Lung (tissue), 16 donors: ENCODE results near the gene CCDC57. TPM values are rescaled to one million over a fixed set of nuclear protein-coding genes. Genes with fewer than 3 reads are reported as not detected.
"Not testable (repeated sequence)": the region's sequence is repeated elsewhere in the genome, so short reads cannot be mapped to it uniquely, and the experiment has no call there.

Experiments
- ATAC-seq: fragments of 200-7000 bp; cut with Tn5 transposase; one replicate; pipeline ENCODE4 v1.9.1; 2020; ENCODE audit warnings: moderate number of reproducible peaks; ENCODE audit not compliant: insufficient read depth, low FRiP score
- DNase-seq, 3 donors: peaks; one replicate each; pipeline ENCODE4 v3.0.0-alpha.2; 2013 to 2017
- H3K27ac ChIP-seq, 2 donors: one replicate each; pipeline ENCODE4 v1.5.1; 2013; ENCODE audit warnings: mild to moderate bottlenecking in 2 of 2, moderate library complexity in 2 of 2, control low read depth in 1 of 2, inconsistent platforms in 1 of 2, low read depth in 1 of 2, low read length in 1 of 2
- H3K27me3 ChIP-seq, 3 donors: one replicate each; pipeline ENCODE4 v1.5.1; 2013; ENCODE audit warnings: low read length in 2 of 3; ENCODE audit not compliant: control insufficient read depth in 3 of 3, insufficient read depth in 3 of 3
- H3K36me3 ChIP-seq, 4 donors: one replicate each; pipeline ENCODE4 v1.5.1; 2013; ENCODE audit warnings: low read length in 4 of 4, mild to moderate bottlenecking in 1 of 4, moderate library complexity in 1 of 4; ENCODE audit not compliant: control insufficient read depth in 4 of 4, insufficient read depth in 4 of 4
- H3K4me1 ChIP-seq, 5 donors: one replicate each; pipeline ENCODE4 v1.5.1; 2013; ENCODE audit warnings: low read length in 5 of 5, mild to moderate bottlenecking in 2 of 5, moderate library complexity in 1 of 5; ENCODE audit not compliant: control insufficient read depth in 5 of 5, insufficient read depth in 5 of 5
- H3K4me3 ChIP-seq: one replicate; pipeline ENCODE4 v1.5.1; 2013; ENCODE audit warnings: mild to moderate bottlenecking, control low read depth, moderate library complexity
- H3K9ac ChIP-seq, 2 donors: one replicate each; pipeline ENCODE4 v1.5.1; 2013; ENCODE audit warnings: low read length in 2 of 2, control low read depth in 1 of 2; ENCODE audit not compliant: insufficient read depth in 1 of 2
- H3K9me3 ChIP-seq, 4 donors: one replicate each; pipeline ENCODE4 v1.5.1; 2013; ENCODE audit warnings: low read length in 3 of 4, mild to moderate bottlenecking in 1 of 4, moderate library complexity in 1 of 4; ENCODE audit not compliant: control insufficient read depth in 4 of 4, insufficient read depth in 3 of 4
- WGBS, 2 donors: extraction: QIAGEN DNeasy Blood & Tissue Kit; methylation state at CpG; one replicate each; pipeline ENCODE4 v1.1.7; 2013; 5-methylcytosine and 5-hydroxymethylcytosine counted together
- long read RNA-seq, 5 donors: transcript quantifications; one replicate each; lab custom pipeline, GENCODE V29; 2026
- polyA plus RNA-seq, 2 donors: library from polyadenylated mRNA; stranded (reverse); fragments of 200-250 nt; gene quantifications; one replicate each; pipeline ENCODE4 v1.2.1, GENCODE V29; 2013
- total RNA-seq, 2 donors: library from RNA; depleted of rRNA in 1 of 2; stranded (reverse); fragments of >200 nt in 1 of 2; gene quantifications; one replicate each; pipeline ENCODE4 v1.2.1, GENCODE V29; 2014 to 2021
- TF ChIP-seq, protein P1 (sequence below): IDR thresholded peaks from 2 replicates; pipeline ENCODE4 v1.5.1; 2012; ENCODE audit warnings: mild to moderate bottlenecking; ENCODE audit errors: control extremely low read depth, extremely low read depth
- donor health status: control.
- donor health status: control.
- donor health status: Bipolar disorder and iron deficiency.
- donor health status: healthy.
- donor health status: DM: yes; HTN: yes; CAD: no.

Gene CCDC57
- 10 to 100 TPM; 33.2 to 89.4 TPM for total RNA-seq
- polyA plus RNA-seq = 100 to 1,000 TPM in 1 of 2 donors, 10 to 100 TPM in 1; 60.4 to 128 TPM
- long read RNA-seq, donor 1, partial matches to known transcripts = 0 of 1 reads
- long read RNA-seq, donor 1, other reads (novel, unspliced or antisense) = 0 of 1 reads
- long read RNA-seq, donor 2, partial matches to known transcripts = 0 of 2 reads
- long read RNA-seq, donor 2, other reads (novel, unspliced or antisense) = 0 of 2 reads
- long read RNA-seq, donor 3, partial matches to known transcripts = 0 of 2 reads
- long read RNA-seq, donor 3, other reads (novel, unspliced or antisense) = 0 of 2 reads
- long read RNA-seq, donor 4, partial matches to known transcripts = 0 of 1 reads
- long read RNA-seq, donor 4, other reads (novel, unspliced or antisense) = 0 of 1 reads
- long read RNA-seq, donor 5, partial matches to known transcripts = 6 of 8 reads
- long read RNA-seq, donor 5, other reads (novel, unspliced or antisense) = 0 of 8 reads

- Histone ChIP-seq H3K9me3 (no peaks in the 10 kb centered on the region), H3K4me1 (peaks cover 0 to 21% (median 4%) of the 10 kb centered on the region in 5 donors), H3K27me3 (no peaks in the 10 kb centered on the region), H3K4me3 (peak within 1 kb of the TSS; percentile 86), H3K27ac (peak within 1 kb of the TSS; percentile 71 to 83), H3K36me3 (peaks cover 0 to under 1% (median 0%) of the 10 kb centered on the region in 4 donors), H3K9ac (peak within 1 kb of the TSS in 1 of 2 donors; percentile 32)
- WGBS, 2 donors = 0 to 1% methylated on average over 93 to 116 of the region's 116 CpGs
- peak; percentile 91 for ATAC-seq
- TF ChIP-seq, protein P1, sequence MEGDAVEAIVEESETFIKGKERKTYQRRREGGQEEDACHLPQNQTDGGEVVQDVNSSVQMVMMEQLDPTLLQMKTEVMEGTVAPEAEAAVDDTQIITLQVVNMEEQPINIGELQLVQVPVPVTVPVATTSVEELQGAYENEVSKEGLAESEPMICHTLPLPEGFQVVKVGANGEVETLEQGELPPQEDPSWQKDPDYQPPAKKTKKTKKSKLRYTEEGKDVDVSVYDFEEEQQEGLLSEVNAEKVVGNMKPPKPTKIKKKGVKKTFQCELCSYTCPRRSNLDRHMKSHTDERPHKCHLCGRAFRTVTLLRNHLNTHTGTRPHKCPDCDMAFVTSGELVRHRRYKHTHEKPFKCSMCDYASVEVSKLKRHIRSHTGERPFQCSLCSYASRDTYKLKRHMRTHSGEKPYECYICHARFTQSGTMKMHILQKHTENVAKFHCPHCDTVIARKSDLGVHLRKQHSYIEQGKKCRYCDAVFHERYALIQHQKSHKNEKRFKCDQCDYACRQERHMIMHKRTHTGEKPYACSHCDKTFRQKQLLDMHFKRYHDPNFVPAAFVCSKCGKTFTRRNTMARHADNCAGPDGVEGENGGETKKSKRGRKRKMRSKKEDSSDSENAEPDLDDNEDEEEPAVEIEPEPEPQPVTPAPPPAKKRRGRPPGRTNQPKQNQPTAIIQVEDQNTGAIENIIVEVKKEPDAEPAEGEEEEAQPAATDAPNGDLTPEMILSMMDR = no peak
- DNase-seq = peak; percentile 79 to 86 (median 84)
Measured at GRCh38 chr17:82212331-82213250, at the start of gene CCDC57. Gene CCDC57, minus strand, starts transcription at chr17:82212842. Its CDS starts 10,898 bp downstream, at chr17:82201944.

DNA sequence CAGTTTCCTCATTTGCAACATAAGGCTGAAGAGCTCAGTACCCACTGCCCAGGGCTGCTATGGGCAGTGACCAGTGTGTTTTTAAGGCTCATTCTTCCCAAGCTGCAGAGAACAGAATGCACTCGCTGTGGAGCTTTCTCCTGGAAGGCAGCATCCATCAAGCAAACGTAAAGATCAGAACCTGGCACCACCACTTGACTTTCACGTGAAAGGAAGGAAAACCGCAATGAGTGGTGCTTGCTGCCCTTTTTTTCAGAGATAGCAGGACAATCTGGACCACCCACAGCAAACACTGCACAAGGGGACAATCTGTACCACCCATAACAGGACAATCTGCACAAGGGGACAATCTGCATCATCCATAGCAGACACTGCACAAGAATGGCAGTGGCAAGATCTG is 49.7 kb upstream of the CCDC57 start:
- H3K9ac ChIP-seq = no peak overlapping the region
- ATAC-seq (no peak), DNase-seq (no peak)
- H3K9me3 ChIP-seq = no peaks in the 10 kb centered on the region
- no peaks in the 10 kb centered on the region for H3K27me3 ChIP-seq
- H3K4me1 ChIP-seq = peaks cover 0 to 8% (median 2%) of the 10 kb centered on the region in 5 donors
- peaks cover 31 to 72% (median 52%) of the 10 kb centered on the region in 4 donors for H3K36me3 ChIP-seq
- no peak overlapping the region for H3K27ac ChIP-seq
- H3K4me3 ChIP-seq = no peak overlapping the region
- 66 to 85% methylated on average over 4 of the region's 4 CpGs for WGBS, 2 donors
- TF ChIP-seq, protein P1 = no peak

DNA sequence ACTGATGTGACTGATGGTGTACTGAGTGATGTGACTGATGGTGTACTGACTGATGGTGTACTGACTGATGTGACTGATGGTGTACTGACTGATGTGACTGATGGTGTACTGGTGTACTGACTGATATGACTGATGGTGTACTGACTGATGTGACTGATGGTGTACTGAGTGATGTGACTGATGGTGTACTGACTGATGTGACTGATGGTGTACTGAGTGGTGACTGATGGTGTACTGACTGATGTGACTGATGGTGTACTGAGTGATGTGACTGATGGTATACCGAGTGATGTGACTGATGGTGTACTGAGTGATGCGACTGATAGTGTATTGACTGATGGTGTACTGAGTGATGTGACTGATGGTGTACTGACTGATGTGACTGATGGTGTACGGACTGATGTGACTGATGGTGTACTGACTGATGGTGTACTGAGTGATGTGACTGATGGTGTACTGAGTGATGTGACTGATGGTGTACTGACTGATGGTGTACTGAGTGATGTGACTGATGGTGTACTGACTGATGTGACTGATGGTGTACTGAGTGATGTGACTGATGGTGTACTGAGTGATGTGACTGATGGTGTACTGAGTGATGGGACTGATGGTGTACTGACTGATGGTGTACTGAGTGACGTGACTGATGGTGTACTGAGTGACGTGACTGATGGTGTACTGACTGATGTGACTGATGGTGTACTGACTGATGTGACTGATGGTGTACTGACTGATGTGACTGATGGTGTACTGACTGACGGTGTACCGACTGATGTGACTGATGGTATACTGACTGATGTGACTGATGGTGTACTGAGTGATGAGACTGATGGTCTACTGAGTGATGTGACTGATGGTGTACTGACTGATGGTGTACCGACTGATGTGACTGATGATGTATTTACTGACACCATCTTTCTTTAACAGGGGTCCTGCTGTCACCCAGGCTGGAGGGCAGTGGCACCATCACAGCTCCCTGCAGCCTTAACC is 47.6 kb upstream of the CCDC57 start:
- H3K27me3 ChIP-seq, DNase-seq, H3K4me3 ChIP-seq, H3K27ac ChIP-seq, ATAC-seq, H3K4me1 ChIP-seq, H3K9ac ChIP-seq, H3K9me3 ChIP-seq: not testable (repeated sequence)
- peaks cover 32 to 67% (median 55%) of the 10 kb centered on the region in 4 donors for H3K36me3 ChIP-seq
- WGBS, 2 donors = 93 to 95% methylated on average over 8 of the region's 8 CpGs
